Tibial nerve (tissue), 4 donors: Measurements from ENCODE around the gene ANKRD42.

ENCODE experiments used
- EP300 ChIP-seq, 2 donors: sonication (generic); formaldehyde crosslinking; IDR thresholded peaks; one replicate each; pipeline ENCODE4 v1.6.1; 2017; ENCODE audit warnings: antibody characterized with exemption in 2 of 2, mild to moderate bottlenecking in 1 of 2
- TF ChIP-seq, protein P1 (sequence below), 5 experiments: fragments of 200-600 bp in 3 of 5; fragments of 450-650 bp in 2 of 5; sonication (generic) in 3 of 5; IDR thresholded peaks; one replicate each; pipeline ENCODE4 v1.5.1; 2016 to 2019; ENCODE audit warnings: antibody characterized with exemption in 5 of 5, mild to moderate bottlenecking in 3 of 5, moderate library complexity in 2 of 5

DNA sequence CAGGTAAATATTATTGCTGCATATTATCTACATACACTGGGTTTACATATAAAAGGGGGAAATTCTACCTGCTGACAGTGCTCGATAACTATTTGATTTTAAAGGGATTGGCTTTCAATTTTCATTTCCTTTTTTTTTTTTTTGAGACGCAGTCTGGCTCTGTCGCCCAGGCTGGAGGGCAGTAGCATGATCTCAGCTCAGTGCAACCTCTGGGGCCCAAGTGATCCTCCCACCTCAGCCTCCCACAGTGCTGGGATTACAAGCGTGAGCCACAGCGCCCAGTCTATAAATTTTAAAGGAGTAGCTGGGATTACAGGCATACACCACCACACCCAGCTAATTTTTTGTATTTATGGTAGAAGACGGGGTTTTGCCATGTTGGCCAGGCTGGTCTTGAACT lies 39.7 kb upstream of the ANKRD42 start:
- TF ChIP-seq, protein P1, sequence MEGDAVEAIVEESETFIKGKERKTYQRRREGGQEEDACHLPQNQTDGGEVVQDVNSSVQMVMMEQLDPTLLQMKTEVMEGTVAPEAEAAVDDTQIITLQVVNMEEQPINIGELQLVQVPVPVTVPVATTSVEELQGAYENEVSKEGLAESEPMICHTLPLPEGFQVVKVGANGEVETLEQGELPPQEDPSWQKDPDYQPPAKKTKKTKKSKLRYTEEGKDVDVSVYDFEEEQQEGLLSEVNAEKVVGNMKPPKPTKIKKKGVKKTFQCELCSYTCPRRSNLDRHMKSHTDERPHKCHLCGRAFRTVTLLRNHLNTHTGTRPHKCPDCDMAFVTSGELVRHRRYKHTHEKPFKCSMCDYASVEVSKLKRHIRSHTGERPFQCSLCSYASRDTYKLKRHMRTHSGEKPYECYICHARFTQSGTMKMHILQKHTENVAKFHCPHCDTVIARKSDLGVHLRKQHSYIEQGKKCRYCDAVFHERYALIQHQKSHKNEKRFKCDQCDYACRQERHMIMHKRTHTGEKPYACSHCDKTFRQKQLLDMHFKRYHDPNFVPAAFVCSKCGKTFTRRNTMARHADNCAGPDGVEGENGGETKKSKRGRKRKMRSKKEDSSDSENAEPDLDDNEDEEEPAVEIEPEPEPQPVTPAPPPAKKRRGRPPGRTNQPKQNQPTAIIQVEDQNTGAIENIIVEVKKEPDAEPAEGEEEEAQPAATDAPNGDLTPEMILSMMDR (IDR thresholded peaks at IDR 0.05): no peak
- TF ChIP-seq EP300 (IDR thresholded peaks at IDR 0.05): no peak
